Measurements from ENCODE around the gene KLHL3.

DNA sequence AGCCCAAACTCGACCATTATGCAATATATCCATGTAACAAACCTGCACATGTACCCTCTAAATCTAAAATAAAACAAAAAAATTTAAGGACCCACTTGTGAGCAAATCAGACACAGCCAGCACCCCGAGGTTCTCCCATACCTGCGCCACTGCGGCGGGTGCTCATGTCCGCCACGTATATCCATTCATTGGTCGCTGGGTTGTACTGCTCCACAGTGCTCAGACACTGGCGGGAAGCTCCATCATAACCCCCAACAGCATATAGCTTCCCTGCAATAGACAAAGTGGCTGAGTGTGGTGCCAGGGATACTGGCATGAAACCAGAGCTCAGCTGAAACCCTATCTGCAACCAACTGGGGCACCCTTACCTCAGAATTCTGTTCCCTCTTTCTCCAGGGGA, 102.0 kb downstream of the KLHL3 start:
- no peak for TF ChIP-seq EZH2phosphoT487 (conservative IDR thresholded peaks at IDR 0.05; ENCODE audit: low read length)
- TF ChIP-seq, protein P1, sequence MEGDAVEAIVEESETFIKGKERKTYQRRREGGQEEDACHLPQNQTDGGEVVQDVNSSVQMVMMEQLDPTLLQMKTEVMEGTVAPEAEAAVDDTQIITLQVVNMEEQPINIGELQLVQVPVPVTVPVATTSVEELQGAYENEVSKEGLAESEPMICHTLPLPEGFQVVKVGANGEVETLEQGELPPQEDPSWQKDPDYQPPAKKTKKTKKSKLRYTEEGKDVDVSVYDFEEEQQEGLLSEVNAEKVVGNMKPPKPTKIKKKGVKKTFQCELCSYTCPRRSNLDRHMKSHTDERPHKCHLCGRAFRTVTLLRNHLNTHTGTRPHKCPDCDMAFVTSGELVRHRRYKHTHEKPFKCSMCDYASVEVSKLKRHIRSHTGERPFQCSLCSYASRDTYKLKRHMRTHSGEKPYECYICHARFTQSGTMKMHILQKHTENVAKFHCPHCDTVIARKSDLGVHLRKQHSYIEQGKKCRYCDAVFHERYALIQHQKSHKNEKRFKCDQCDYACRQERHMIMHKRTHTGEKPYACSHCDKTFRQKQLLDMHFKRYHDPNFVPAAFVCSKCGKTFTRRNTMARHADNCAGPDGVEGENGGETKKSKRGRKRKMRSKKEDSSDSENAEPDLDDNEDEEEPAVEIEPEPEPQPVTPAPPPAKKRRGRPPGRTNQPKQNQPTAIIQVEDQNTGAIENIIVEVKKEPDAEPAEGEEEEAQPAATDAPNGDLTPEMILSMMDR (IDR thresholded peaks at IDR 0.05; ENCODE audit: insufficient read depth, low read length, poor library complexity, severe bottlenecking): no peak
